Vagina (tissue), 2 donors: ENCODE results near the gene PKD2L1.

Source experiments
- CTCF ChIP-seq, 3 experiments: fragments of 450-650 bp in 2 of 3; fragments of 200-600 bp in 1 of 3; sonication (generic) in 1 of 3; IDR thresholded peaks; one replicate each; pipeline ENCODE4 v1.5.1; 2017 to 2019; ENCODE audit warnings: antibody characterized with exemption in 3 of 3, mild to moderate bottlenecking in 2 of 3, moderate library complexity in 2 of 3
- POLR2A ChIP-seq, 2 donors: fragments of 450-650 bp; IDR thresholded peaks; one replicate each; pipeline ENCODE4 v1.6.1; 2017; ENCODE audit warnings: antibody characterized with exemption in 2 of 2, mild to moderate bottlenecking in 2 of 2, moderate library complexity in 2 of 2
- POLR2AphosphoS5 ChIP-seq, 2 donors: sonication (generic); formaldehyde crosslinking; IDR thresholded peaks; one replicate each; pipeline ENCODE4 v1.9.0; 2017; ENCODE audit warnings: antibody characterized with exemption in 2 of 2, mild to moderate bottlenecking in 2 of 2, low read depth in 1 of 2; ENCODE audit not compliant: insufficient read depth in 1 of 2

GRCh38 chr10:100282907-100283306 lies 47.1 kb downstream of the PKD2L1 start:
- TF ChIP-seq CTCF (IDR thresholded peaks at IDR 0.05) (no peak), POLR2A (IDR thresholded peaks at IDR 0.05) (no peak), POLR2AphosphoS5 (IDR thresholded peaks at IDR 0.05; ENCODE audit: insufficient read depth in 1 of 2, low read depth in 1 of 2) (no peak)
